Neuronal stem cell (in vitro differentiated cells): ENCODE measurements around the gene CEP128.

Experiments used
- DNase-seq: peaks from one replicate; pipeline ENCODE4 v3.0.0-alpha.2; 2013; ENCODE audit warnings: low spot score
- H2AFZ ChIP-seq: one replicate; pipeline ENCODE4 v1.6.1; 2013; ENCODE audit warnings: mild to moderate bottlenecking, low read length, inconsistent platforms
- H2AK5ac ChIP-seq: 2 replicates; pipeline ENCODE4 v1.6.1; 2013; ENCODE audit warnings: low read depth, mild to moderate bottlenecking, inconsistent platforms, low read length, moderate library complexity, mixed read lengths
- H2BK120ac ChIP-seq: 2 replicates; pipeline ENCODE4 v1.6.1; 2013; ENCODE audit warnings: low read depth, mild to moderate bottlenecking, inconsistent platforms, low read length, moderate library complexity, mixed read lengths
- H2BK12ac ChIP-seq: one replicate; pipeline ENCODE4 v1.6.1; 2013; ENCODE audit warnings: low read length, inconsistent platforms
- H2BK15ac ChIP-seq: 2 replicates; pipeline ENCODE4 v1.6.1; 2013; ENCODE audit warnings: mild to moderate bottlenecking, low read length, inconsistent platforms, mixed read lengths
- H2BK5ac ChIP-seq: one replicate; pipeline ENCODE4 v1.6.1; 2013; ENCODE audit warnings: inconsistent platforms, mild to moderate bottlenecking, low read length, moderate library complexity
- H3K14ac ChIP-seq: one replicate; pipeline ENCODE4 v1.6.1; 2013; ENCODE audit warnings: low read length, inconsistent platforms
- H3K18ac ChIP-seq: 2 replicates; pipeline ENCODE4 v1.6.1; 2013; ENCODE audit warnings: low read length, inconsistent platforms
- H3K23ac ChIP-seq: 2 replicates; pipeline ENCODE4 v1.6.1; 2013; ENCODE audit warnings: low read depth, mild to moderate bottlenecking, mixed read lengths, low read length, inconsistent platforms; ENCODE audit not compliant: poor library complexity
- H3K27ac ChIP-seq: replicated peaks from 3 replicates; pipeline ENCODE4 v1.5.1; 2013; ENCODE audit warnings: low read length, inconsistent platforms
- H3K27me3 ChIP-seq, 3 experiments: 2 replicates each; pipeline ENCODE4 v1.6.1; 2013; ENCODE audit warnings: low read length in 3 of 3, mild to moderate bottlenecking in 2 of 3, inconsistent platforms in 1 of 3, low read depth in 1 of 3, mixed read lengths in 1 of 3, moderate library complexity in 1 of 3; ENCODE audit not compliant: control insufficient read depth in 3 of 3, insufficient read depth in 3 of 3
- H3K36me3 ChIP-seq, 2 donors: replicated peaks in 1 of 2; 2 replicates each; pipeline ENCODE4 v1.6.1; 2013; ENCODE audit warnings: low read length in 2 of 2; ENCODE audit not compliant: control insufficient read depth in 2 of 2, insufficient read depth in 2 of 2
- H3K4ac ChIP-seq: 2 replicates; pipeline ENCODE4 v1.6.1; 2013; ENCODE audit warnings: inconsistent platforms, mild to moderate bottlenecking, low read length, moderate library complexity
- H3K4me1 ChIP-seq, 2 donors: 1 replicate in 1 of 2; 2 replicates in 1 of 2; pipeline ENCODE4 v1.6.1; 2013; ENCODE audit warnings: low read length in 2 of 2, low read depth in 1 of 2; ENCODE audit not compliant: control insufficient read depth in 2 of 2, insufficient read depth in 1 of 2
- H3K4me2 ChIP-seq: one replicate; pipeline ENCODE4 v1.6.1; 2013; ENCODE audit warnings: mild to moderate bottlenecking, low read length, inconsistent platforms; ENCODE audit not compliant: insufficient read depth, poor library complexity, severe bottlenecking
- H3K4me3 ChIP-seq, 2 donors: 2 replicates each; pipeline ENCODE4 v1.5.1; 2013; ENCODE audit warnings: low read length in 2 of 2, mild to moderate bottlenecking in 2 of 2, inconsistent platforms in 1 of 2, moderate library complexity in 1 of 2
- H3K79me1 ChIP-seq: one replicate; pipeline ENCODE4 v1.6.1; 2013; ENCODE audit warnings: low read depth, mild to moderate bottlenecking, inconsistent platforms, low read length, moderate library complexity
- H3K9ac ChIP-seq: one replicate; pipeline ENCODE4 v1.6.1; 2013; ENCODE audit warnings: mild to moderate bottlenecking, low read depth, low read length, inconsistent platforms; ENCODE audit not compliant: poor library complexity
- H3K9me3 ChIP-seq, 2 donors: replicated peaks in 1 of 2; 2 replicates each; pipeline versions ENCODE3 to v1.6.1; 2013; ENCODE audit warnings: low read length in 2 of 2, mild to moderate bottlenecking in 2 of 2, inconsistent platforms in 1 of 2, low read depth in 1 of 2, mixed read lengths in 1 of 2, moderate library complexity in 1 of 2; ENCODE audit not compliant: control insufficient read depth in 2 of 2, insufficient read depth in 1 of 2
- H4K8ac ChIP-seq: one replicate; pipeline ENCODE4 v1.6.1; 2013; ENCODE audit warnings: low read depth, mild to moderate bottlenecking, inconsistent platforms, low read length, moderate library complexity
- H4K91ac ChIP-seq: one replicate; pipeline ENCODE4 v1.6.1; 2013; ENCODE audit warnings: low read length, low read depth, mild to moderate bottlenecking, inconsistent platforms; ENCODE audit not compliant: poor library complexity
- WGBS, 2 donors: extraction: QIAGEN DNeasy Blood & Tissue Kit; methylation state at CpG; one replicate each; pipeline ENCODE4 v1.1.7; 2013; ENCODE audit warnings: missing lambda C conversion rate in 2 of 2, mixed read lengths in 1 of 2; ENCODE audit not compliant: insufficient read length in 2 of 2, insufficient replicate concordance in 1 of 2; ENCODE audit errors: extremely low coverage in 2 of 2; 5-methylcytosine and 5-hydroxymethylcytosine counted together

CEP128 gene

DNA sequence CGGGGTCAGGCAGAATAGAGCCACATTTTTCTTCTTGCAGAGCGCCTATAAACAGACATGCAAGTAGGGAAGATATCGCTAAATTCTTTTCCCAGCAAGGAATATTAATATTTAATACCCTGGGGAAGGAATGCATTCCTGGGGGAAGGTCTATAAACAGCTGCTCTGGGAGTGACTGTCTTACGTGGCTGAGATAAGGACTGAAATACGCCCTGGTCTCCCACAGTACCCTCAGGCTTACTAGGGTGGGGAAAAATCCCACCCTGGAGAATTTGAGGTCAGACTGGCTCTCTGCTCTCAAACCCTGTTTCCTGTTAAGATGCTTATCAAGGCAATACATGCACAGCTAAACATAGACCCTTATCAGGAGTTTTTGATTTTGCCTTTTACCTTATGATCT, 262.3 kb downstream of the CEP128 start:
- H2BK5ac ChIP-seq = no peak overlapping the region
- H3K9me3 ChIP-seq = peaks cover 4 to 12% of the 10 kb centered on the region in 2 donors
- H3K27ac ChIP-seq = no peak overlapping the region
- H4K8ac ChIP-seq = no peak overlapping the region
- H4K91ac ChIP-seq = no peak overlapping the region
- H3K9ac ChIP-seq = no peak overlapping the region
- H3K4me2 ChIP-seq = no peak overlapping the region
- no peak for DNase-seq
- H3K4me1 ChIP-seq = no peaks in the 10 kb centered on the region
- H3K23ac ChIP-seq = no peak overlapping the region
- H2BK120ac ChIP-seq = no peak overlapping the region
- no peaks in the 10 kb centered on the region for H3K27me3 ChIP-seq
- WGBS, 2 donors = no CpG with 5 or more reads among the region's 5 CpGs
- H3K14ac ChIP-seq = no peak overlapping the region
- H2BK12ac ChIP-seq = no peak overlapping the region
- no peak overlapping the region for H3K18ac ChIP-seq
- H3K36me3 ChIP-seq = no peaks in the 10 kb centered on the region
- H2AK5ac ChIP-seq = no peak overlapping the region
- H3K4ac ChIP-seq = no peak overlapping the region
- no peak overlapping the region for H2BK15ac ChIP-seq
- no peaks in the 10 kb centered on the region for H3K79me1 ChIP-seq
- no peak overlapping the region for H3K4me3 ChIP-seq
- H2AFZ ChIP-seq = no peak overlapping the region

DNA sequence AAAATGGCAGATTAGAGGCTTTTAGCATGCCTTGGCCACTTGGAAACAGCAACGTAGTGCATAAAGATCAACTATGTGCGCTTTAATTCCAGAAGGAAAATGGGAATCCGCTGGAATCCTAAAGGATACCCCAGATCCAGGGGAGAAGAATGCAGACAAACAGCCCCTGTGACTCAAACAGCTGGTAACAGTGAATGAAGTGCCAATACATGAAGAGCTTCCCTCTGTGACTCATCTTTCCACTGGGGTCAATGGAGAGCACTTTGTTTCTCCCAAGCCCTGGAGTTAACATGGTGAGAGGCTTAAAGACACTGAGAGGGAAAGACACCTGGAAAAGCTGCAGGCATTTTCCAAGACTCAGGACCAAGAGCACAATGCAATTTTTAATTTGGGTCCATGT, 263.1 kb downstream of the CEP128 start:
- Histone ChIP-seq H3K23ac (no peak overlapping the region), H3K4me3 (no peak overlapping the region), H2BK5ac (no peak overlapping the region), H3K27ac (no peak overlapping the region), H3K79me1 (no peaks in the 10 kb centered on the region), H3K36me3 (no peaks in the 10 kb centered on the region), H3K18ac (no peak overlapping the region), H3K4me2 (no peak overlapping the region), H3K14ac (no peak overlapping the region), H2BK15ac (no peak overlapping the region), H2BK12ac (no peak overlapping the region), H3K4ac (no peak overlapping the region), H4K91ac (no peak overlapping the region), H3K9ac (no peak overlapping the region), H2BK120ac (no peak overlapping the region), H2AK5ac (no peak overlapping the region), H3K27me3 (no peaks in the 10 kb centered on the region), H3K9me3 (peaks cover 4 to 12% of the 10 kb centered on the region in 2 donors), H3K4me1 (no peaks in the 10 kb centered on the region), H2AFZ (no peak overlapping the region), H4K8ac (no peak overlapping the region)
- no CpG with 5 or more reads among the region's 3 CpGs for WGBS, 2 donors
- no peak for DNase-seq

DNA sequence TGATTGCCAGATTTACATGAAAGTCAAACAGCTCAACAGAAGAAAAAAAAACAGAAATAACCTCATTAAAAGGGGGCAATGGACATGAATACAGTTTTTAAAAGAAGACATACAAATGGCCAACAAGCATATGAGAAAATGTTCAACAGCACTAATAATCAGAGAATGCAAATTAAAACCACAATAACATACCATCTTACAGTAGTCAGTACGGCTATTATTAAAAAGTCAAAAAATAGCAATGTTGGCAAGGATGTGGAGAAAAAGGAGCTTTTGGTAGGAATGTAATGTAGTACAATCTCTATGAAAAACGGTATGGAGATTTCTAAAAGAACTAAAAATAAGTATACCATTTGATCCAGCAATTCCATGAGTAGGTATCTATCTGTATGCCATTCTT, 272.1 kb downstream of the CEP128 start:
- Histone ChIP-seq H3K4me2 (no peak overlapping the region), H3K14ac (no peak overlapping the region), H3K4me3 (no peak overlapping the region), H3K23ac (no peak overlapping the region), H3K36me3 (no peaks in the 10 kb centered on the region), H3K4ac (no peak overlapping the region), H3K27me3 (no peaks in the 10 kb centered on the region), H2BK120ac (no peak overlapping the region), H2BK5ac (no peak overlapping the region), H2BK12ac (no peak overlapping the region), H3K27ac (no peak overlapping the region), H3K9ac (no peak overlapping the region), H2BK15ac (no peak overlapping the region), H4K91ac (no peak overlapping the region), H2AFZ (no peak overlapping the region), H4K8ac (no peak overlapping the region), H3K9me3 (peaks cover 0 to 4% of the 10 kb centered on the region in 2 donors), H3K4me1 (no peaks in the 10 kb centered on the region), H2AK5ac (no peak overlapping the region), H3K79me1 (no peaks in the 10 kb centered on the region), H3K18ac (no peak overlapping the region)
- DNase-seq = no peak
- WGBS, 2 donors = no CpG with 5 or more reads among the region's 2 CpGs

DNA sequence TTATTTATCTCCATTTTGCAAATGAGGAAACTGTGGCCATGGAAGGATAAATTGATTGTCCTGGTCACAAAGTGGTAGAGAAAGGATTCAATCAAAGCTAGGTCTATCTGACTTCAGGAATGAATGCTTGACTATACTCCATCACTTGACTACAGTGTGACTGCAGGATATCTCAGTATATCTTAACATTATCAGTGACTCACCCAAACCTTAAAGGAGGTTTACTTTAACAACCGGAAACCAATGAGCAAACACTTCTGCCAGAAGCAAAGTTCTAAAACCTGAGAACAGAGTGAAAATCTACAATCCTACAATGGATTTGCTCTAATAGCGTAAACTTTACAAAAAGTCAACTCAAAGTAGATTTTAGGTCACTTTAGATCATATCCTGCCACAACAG, 277.0 kb downstream of the CEP128 start:
- Histone ChIP-seq H3K4ac (no peak overlapping the region), H3K27ac (no peak overlapping the region), H2BK15ac (no peak overlapping the region), H3K9me3 (peaks cover 0 to 4% of the 10 kb centered on the region in 2 donors), H3K9ac (no peak overlapping the region), H2AK5ac (no peak overlapping the region), H3K4me3 (no peak overlapping the region), H2BK5ac (no peak overlapping the region), H3K4me1 (no peaks in the 10 kb centered on the region), H3K79me1 (no peaks in the 10 kb centered on the region), H3K23ac (no peak overlapping the region), H3K4me2 (no peak overlapping the region), H3K27me3 (no peaks in the 10 kb centered on the region), H2AFZ (no peak overlapping the region), H4K91ac (no peak overlapping the region), H3K36me3 (no peaks in the 10 kb centered on the region), H3K14ac (no peak overlapping the region), H4K8ac (no peak overlapping the region), H3K18ac (no peak overlapping the region), H2BK120ac (no peak overlapping the region), H2BK12ac (no peak overlapping the region)
- no CpG with 5 or more reads among the region's 2 CpGs for WGBS, 2 donors
- no peak for DNase-seq
